ENCODE results near the gene PPIL6.

GRCh38 chr6:109458774-109459531 lies 18.5 kb upstream of the PPIL6 start:
- TF ChIP-seq, protein P1, sequence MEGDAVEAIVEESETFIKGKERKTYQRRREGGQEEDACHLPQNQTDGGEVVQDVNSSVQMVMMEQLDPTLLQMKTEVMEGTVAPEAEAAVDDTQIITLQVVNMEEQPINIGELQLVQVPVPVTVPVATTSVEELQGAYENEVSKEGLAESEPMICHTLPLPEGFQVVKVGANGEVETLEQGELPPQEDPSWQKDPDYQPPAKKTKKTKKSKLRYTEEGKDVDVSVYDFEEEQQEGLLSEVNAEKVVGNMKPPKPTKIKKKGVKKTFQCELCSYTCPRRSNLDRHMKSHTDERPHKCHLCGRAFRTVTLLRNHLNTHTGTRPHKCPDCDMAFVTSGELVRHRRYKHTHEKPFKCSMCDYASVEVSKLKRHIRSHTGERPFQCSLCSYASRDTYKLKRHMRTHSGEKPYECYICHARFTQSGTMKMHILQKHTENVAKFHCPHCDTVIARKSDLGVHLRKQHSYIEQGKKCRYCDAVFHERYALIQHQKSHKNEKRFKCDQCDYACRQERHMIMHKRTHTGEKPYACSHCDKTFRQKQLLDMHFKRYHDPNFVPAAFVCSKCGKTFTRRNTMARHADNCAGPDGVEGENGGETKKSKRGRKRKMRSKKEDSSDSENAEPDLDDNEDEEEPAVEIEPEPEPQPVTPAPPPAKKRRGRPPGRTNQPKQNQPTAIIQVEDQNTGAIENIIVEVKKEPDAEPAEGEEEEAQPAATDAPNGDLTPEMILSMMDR (IDR thresholded peaks at IDR 0.05) = no peak
- TF ChIP-seq POLR2AphosphoS5 (IDR thresholded peaks at IDR 0.05) (no peak), POLR2A (IDR thresholded peaks at IDR 0.05) (no peak)
